COLO829 (cell line): ENCODE data around the gene LRRC7.
"Not testable (repeated sequence)": the region's sequence is repeated elsewhere in the genome, so short reads cannot be mapped to it uniquely, and the experiment has no call there.

Experiments used
- DNase-seq: peaks from one replicate; pipeline ENCODE4 v3.0.0; 2012; ENCODE audit warnings: low spot score

The LRRC7 gene

GRCh38 chr1:69888016-69888415, 320.3 kb downstream of the LRRC7 start:
- DNase-seq, result not testable (repeated sequence)

- DNase-seq, result no peak
These were observed 320.9 kb downstream of the LRRC7 start for GRCh38 chr1:69888657-69889056.

GRCh38 chr1:69898403-69898947, 330.8 kb downstream of the LRRC7 start:
- DNase-seq, result no peak

- DNase-seq, result no peak
These were observed 343.6 kb downstream of the LRRC7 start for GRCh38 chr1:69911301-69911801.

- DNase-seq, result no peak
These were observed 346.3 kb downstream of the LRRC7 start for GRCh38 chr1:69913977-69914376.

GRCh38 chr1:69914976-69915765, 347.4 kb downstream of the LRRC7 start:
- DNase-seq, result no peak

- DNase-seq, result no peak
These were observed 351.6 kb downstream of the LRRC7 start for GRCh38 chr1:69919129-69919921.

GRCh38 chr1:69919922-69920273, 352.2 kb downstream of the LRRC7 start:
- DNase-seq, result no peak

- no peak for DNase-seq
These were observed 352.7 kb downstream of the LRRC7 start for GRCh38 chr1:69920426-69920825.

GRCh38 chr1:69921486-69921885, 353.8 kb downstream of the LRRC7 start:
- no peak for DNase-seq

GRCh38 chr1:69928234-69928633, 360.5 kb downstream of the LRRC7 start:
- not testable (repeated sequence) for DNase-seq

- DNase-seq, result no peak
These were observed 361.8 kb downstream of the LRRC7 start for GRCh38 chr1:69929308-69930057.

- no peak for DNase-seq
These were observed 362.7 kb downstream of the LRRC7 start for GRCh38 chr1:69930396-69930795.

GRCh38 chr1:69932760-69933159, 365.0 kb downstream of the LRRC7 start:
- DNase-seq, result no peak

- DNase-seq, result no peak
These were observed 372.5 kb downstream of the LRRC7 start for GRCh38 chr1:69940231-69940630.

GRCh38 chr1:69940816-69941215, 373.1 kb downstream of the LRRC7 start:
- no peak for DNase-seq

GRCh38 chr1:69943030-69943429, 375.3 kb downstream of the LRRC7 start:
- DNase-seq, result no peak

- no peak for DNase-seq
These were observed 379.2 kb downstream of the LRRC7 start for GRCh38 chr1:69946935-69947334.

- DNase-seq, result no peak
These were observed 380.1 kb downstream of the LRRC7 start for GRCh38 chr1:69947837-69948236.

GRCh38 chr1:69952676-69953075, 385.0 kb downstream of the LRRC7 start:
- DNase-seq, result no peak

- DNase-seq, result not testable (repeated sequence)
These were observed 394.7 kb downstream of the LRRC7 start for GRCh38 chr1:69962452-69962851.

- DNase-seq, result no peak
These were observed 399.6 kb downstream of the LRRC7 start for GRCh38 chr1:69967245-69967766.
